ENCODE measurements around the gene SERPINA10. TPM values are rescaled to one million over a fixed set of nuclear protein-coding genes. Genes with fewer than 3 reads are reported as not detected.
"Not testable (repeated sequence)": the region's sequence is repeated elsewhere in the genome, so short reads cannot be mapped to it uniquely, and the experiment has no call there.

The SERPINA10 gene
- total and polyA plus RNA-seq, 2 of the 13 experiments (the other 11 are each of a cell fraction or from before 2014, with no cell fraction given) = 20.1 to 20.2 TPM

GRCh38 chr14:94298130-94298529, 5.1 kb upstream of the SERPINA10 start:
- no peak for FAIRE-seq
- in situ Hi-C loops (cut with HindIII; ENCODE audit: extremely low pct_ligation_motif_present, low pct_unique_long_range_greater_than_20kb) = no loop called here

GRCh38 chr14:94296181-94296545, 3.1 kb upstream of the SERPINA10 start:
- H3K4me3 ChIP-seq (replicated peaks in 1 of 3; ENCODE audit: insufficient read depth in 1 of 3, low read depth in 2 of 3, low read length in 3 of 3); H3K4me2 ChIP-seq (ENCODE audit: low read depth, low read length); CTCF ChIA-PET (ENCODE audit: low intra/inter-chr PET ratio, low total read pairs); FAIRE-seq; intact Hi-C loops (cut with micrococcal nuclease; ENCODE audit: unreplicated experiment); ATAC-seq; H4K20me1 ChIP-seq (ENCODE audit: insufficient read depth, low read length); H3K36me3 ChIP-seq (replicated peaks in 1 of 2; ENCODE audit: control insufficient read depth in 1 of 2, insufficient read depth in 2 of 2, low read length in 2 of 2); BruUV-seq (replicated peaks); H2AFZ ChIP-seq (ENCODE audit: low read length); DNase-seq (ENCODE audit: low spot score); H3K27me3 ChIP-seq (ENCODE audit: control insufficient read depth in 1 of 2, insufficient read depth in 2 of 2, low read length in 2 of 2); H3K9me3 ChIP-seq (ENCODE audit: low read length); in situ Hi-C loops (cut with HindIII; ENCODE audit: extremely low pct_ligation_motif_present, low pct_unique_long_range_greater_than_20kb): not testable (repeated sequence)
- peaks cover 71% of the 10 kb centered on the region for H3K4me1 ChIP-seq (ENCODE audit: insufficient read depth, low read length)
- 93% methylated on average over 4 of the region's 4 CpGs for WGBS (ENCODE audit: low lambda C conversion rate)
- H3K79me2 ChIP-seq (ENCODE audit: insufficient read depth, low read length) = peaks cover 13% of the 10 kb centered on the region
- POLR2A ChIA-PET = interaction anchor here (0.7 kb wide), 1 partner anchor 19 kb away, joined by 3 read pairs; no protein-coding TSS in a partner anchor
- H3K27ac ChIP-seq (ENCODE audit: extremely low read length, insufficient read depth, low read length) = peak overlapping the region; percentile 97
- H3K9ac ChIP-seq (ENCODE audit: insufficient read depth, low read depth, low read length) = 0 out of 2 replicates have a peak overlapping the region, but pooled peaks have one; percentile 2

More at GRCh38 chr14:94298130-94298529, 5.1 kb upstream of the SERPINA10 start:
- no peak overlapping the region for H2AFZ ChIP-seq (ENCODE audit: low read length)
- H4K20me1 ChIP-seq (ENCODE audit: insufficient read depth, low read length) = no peaks in the 10 kb centered on the region
- no peaks in the 10 kb centered on the region for H3K79me2 ChIP-seq (ENCODE audit: insufficient read depth, low read length)
- H3K4me2 ChIP-seq (ENCODE audit: low read depth, low read length) = no peak overlapping the region
- no peaks in the 10 kb centered on the region for H3K9me3 ChIP-seq (ENCODE audit: low read length)
- H3K36me3 ChIP-seq (replicated peaks in 1 of 2; ENCODE audit: control insufficient read depth in 1 of 2, insufficient read depth in 2 of 2, low read length in 2 of 2) = no peaks in the 10 kb centered on the region; a peak in 2 of 5 replicates
- H3K27ac ChIP-seq (ENCODE audit: extremely low read length, insufficient read depth, low read length) = no peak overlapping the region
- no peak overlapping the region for H3K9ac ChIP-seq (ENCODE audit: insufficient read depth, low read depth, low read length)
- peaks cover 55% of the 10 kb centered on the region for H3K4me1 ChIP-seq (ENCODE audit: insufficient read depth, low read length)
- no peak for DNase-seq (ENCODE audit: low spot score)
- WGBS (ENCODE audit: low lambda C conversion rate) = 96% methylated on average over 11 of the region's 15 CpGs
- ChIA-PET POLR2A (no interaction called here), CTCF (ENCODE audit: low intra/inter-chr PET ratio, low total read pairs) (no interaction called here)
- TF ChIP-seq ELF3 (CRISPR knock-in tag; IDR thresholded peaks at IDR 0.05) = no peak
- TF ChIP-seq FIP1L1 (IDR thresholded peaks at IDR 0.05; ENCODE audit: borderline replicate concordance, insufficient read depth, low read depth, low read length) = no peak
- TF ChIP-seq NFE2L1 (CRISPR knock-in tag; IDR thresholded peaks at IDR 0.05; ENCODE audit: borderline replicate concordance) = peak; percentile 46; the same call in 1 of the 2 replicates
- TF ChIP-seq ZNF629 (CRISPR knock-in tag; conservative IDR thresholded peaks at IDR 0.05) = no peak
- no peak for TF ChIP-seq ZNF781 (CRISPR knock-in tag; IDR thresholded peaks at IDR 0.05; ENCODE audit: borderline replicate concordance, not compliant biosample characterization)
- TF ChIP-seq ZNF687 (CRISPR knock-in tag; IDR thresholded peaks at IDR 0.05) = peak; percentile 35; the same call in 1 of the 2 replicates
- no peaks in the 10 kb centered on the region for H3K27me3 ChIP-seq (ENCODE audit: control insufficient read depth in 1 of 2, insufficient read depth in 2 of 2, low read length in 2 of 2)
- H3K4me3 ChIP-seq (replicated peaks in 1 of 3; ENCODE audit: insufficient read depth in 1 of 3, low read depth in 2 of 3, low read length in 3 of 3) = no peak overlapping the region
- intact Hi-C loops (cut with micrococcal nuclease; ENCODE audit: unreplicated experiment) = no loop called here
- 0 out of 3 replicates have a peak, but pooled peaks have one; percentile 8 for ATAC-seq
- no TSS peak for BruUV-seq (replicated peaks)

Measured in HepG2 (cell line).